C4-2B (cell line): Measurements from ENCODE around the gene EFEMP2.

ENCODE experiments used
- H3K27ac ChIP-seq: fragments of 450-650 bp; 2 replicates; pipeline ENCODE4 v1.5.1; 2017
- CTCF ChIP-seq: fragments of 450-650 bp; conservative IDR thresholded peaks from 2 replicates; pipeline ENCODE4 v1.5.1; 2017; ENCODE audit warnings: mild to moderate bottlenecking
- ZFX ChIP-seq: fragments of 450-650 bp; IDR thresholded peaks from 2 replicates; pipeline ENCODE4 v1.6.1; 2017

The EFEMP2 gene

GRCh38 chr11:65872586-65873317, at the start of gene EFEMP2:
Gene EFEMP2, minus strand, starts transcription at chr11:65872800. Its CDS starts 446 bp downstream, at chr11:65872354.
- TF ChIP-seq ZFX, result no peak
- TF ChIP-seq CTCF, result no peak
- peak within 1 kb of the TSS; percentile 39 for H3K27ac ChIP-seq

GRCh38 chr11:65921876-65922275, 49.3 kb upstream of the EFEMP2 start:
- no peak overlapping the region for H3K27ac ChIP-seq

GRCh38 chr11:65921033-65921555, 48.5 kb upstream of the EFEMP2 start:
- TF ChIP-seq CTCF (no peak), ZFX (no peak)
- H3K27ac ChIP-seq, result no peak overlapping the region

More at GRCh38 chr11:65921876-65922275, 49.3 kb upstream of the EFEMP2 start:
- no peak for TF ChIP-seq ZFX
- no peak for TF ChIP-seq CTCF

GRCh38 chr11:65920372-65920802, 47.8 kb upstream of the EFEMP2 start:
- peak overlapping the region; percentile 94 for H3K27ac ChIP-seq
- TF ChIP-seq CTCF (no peak), ZFX (no peak)

GRCh38 chr11:65919573-65920371, 47.2 kb upstream of the EFEMP2 start:
- TF ChIP-seq CTCF (no peak), ZFX (0 out of 2 replicates have a peak, but pooled peaks have one; percentile 33)

GRCh38 chr11:65919141-65919572, 46.6 kb upstream of the EFEMP2 start, which contains the start of gene DRAP1:
Gene DRAP1, plus strand, starts transcription at chr11:65919426. Its CDS starts 76 bp downstream, at chr11:65919502.
- H3K27ac ChIP-seq, result peak within 1 kb of the TSS; percentile 94
- TF ChIP-seq ZFX, result no peak
- TF ChIP-seq CTCF, result no peak

More at GRCh38 chr11:65919573-65920371, 47.2 kb upstream of the EFEMP2 start:
- H3K27ac ChIP-seq, result peak overlapping the region; percentile 94
